ENCODE results near the gene ZACN. TPM values are rescaled to one million over a fixed set of nuclear protein-coding genes. Genes with fewer than 3 reads are reported as not detected.

ZACN gene
- total RNA-seq, 1 experiment from 2014 or later: 0.09 TPM

- H3K27me3 ChIP-seq (ENCODE audit: insufficient read depth, low read length): no peaks in the 10 kb centered on the region
- H4K91ac ChIP-seq (ENCODE audit: insufficient read length, low read depth, low read length): no peak overlapping the region
- TF ChIP-seq CTCF (conservative IDR thresholded peaks at IDR 0.05): no peak
- no peak overlapping the region for H4K8ac ChIP-seq (replicated peaks; ENCODE audit: insufficient read length, low read depth, low read length)
- no peak overlapping the region for H3K9ac ChIP-seq (ENCODE audit: extremely low read depth, insufficient read length, low read length)
- H3K79me2 ChIP-seq (ENCODE audit: insufficient read depth, low read length): no peaks in the 10 kb centered on the region
- no peak overlapping the region for H3K14ac ChIP-seq (ENCODE audit: insufficient read depth, low read length)
- Mint-ChIP-seq H3K27ac (no peak overlapping the region), H3K27me3 (ENCODE audit: low read depth) (no peaks in the 10 kb centered on the region), H3K4me1 (no peaks in the 10 kb centered on the region), H3K9me3 (no peaks in the 10 kb centered on the region), H3K4me3 (no peak overlapping the region), H3K36me3 (ENCODE audit: insufficient read depth in 1 of 3, low read depth in 3 of 3) (peaks cover 33 to 77% (median 76%) of the 10 kb centered on the region in 3 experiments)
- H2BK12ac ChIP-seq (ENCODE audit: insufficient read length, low read depth, low read length): no peak overlapping the region
- H3K56ac ChIP-seq (ENCODE audit: insufficient read length, low read depth, low read length): no peak overlapping the region
- no peak overlapping the region for H2AFZ ChIP-seq (ENCODE audit: low read length)
- DNase-seq: no peak
- no peak overlapping the region for H3T11ph ChIP-seq (ENCODE audit: low read length)
- no peak overlapping the region for H2BK20ac ChIP-seq (ENCODE audit: low read depth, low read length, poor library complexity, severe bottlenecking)
- H4K5ac ChIP-seq (ENCODE audit: insufficient read length, low read depth, low read length): no peak overlapping the region
- no peak overlapping the region for H3K4ac ChIP-seq (ENCODE audit: low read depth, low read length)
- H3K4me2 ChIP-seq (ENCODE audit: insufficient read depth, insufficient read length, low read length): no peak overlapping the region
- H3K18ac ChIP-seq (ENCODE audit: insufficient read length, low read depth, low read length): no peak overlapping the region
- H2AK5ac ChIP-seq (ENCODE audit: insufficient read length, low read length): no peak overlapping the region
- H3K23me2 ChIP-seq (ENCODE audit: insufficient read length, low read depth, low read length, poor library complexity, severe bottlenecking): no peaks in the 10 kb centered on the region
- no peaks in the 10 kb centered on the region for H3K79me1 ChIP-seq (ENCODE audit: insufficient read depth, low read depth, low read length, poor library complexity, severe bottlenecking)
- H2BK15ac ChIP-seq (ENCODE audit: low read depth, low read length): no peak overlapping the region
- no peak overlapping the region for H3K27ac ChIP-seq (ENCODE audit: insufficient read length, low read depth, low read length)
- H3K23ac ChIP-seq (ENCODE audit: insufficient read length, low read depth, low read length): no peak overlapping the region
- no CpG with 5 or more reads among the region's 13 CpGs for WGBS (ENCODE audit: extremely low coverage, insufficient read length, low lambda C conversion rate)
- H3K9me3 ChIP-seq (ENCODE audit: control insufficient read depth, low read depth, low read length): no peaks in the 10 kb centered on the region
- no peaks in the 10 kb centered on the region for H3K4me1 ChIP-seq (ENCODE audit: insufficient read depth, low read length)
- no peak overlapping the region for H2BK5ac ChIP-seq (ENCODE audit: insufficient read length, low read length)
- H4K20me1 ChIP-seq (ENCODE audit: control insufficient read depth, insufficient read depth, insufficient read length): no peaks in the 10 kb centered on the region
- no peak overlapping the region for H2BK120ac ChIP-seq (ENCODE audit: low read depth, low read length, poor library complexity, severe bottlenecking)
These were observed 17.0 kb downstream of the ZACN start for GRCh38 chr17:76095943-76096342.
